ENCODE measurements around the gene TANGO2. TPM values are rescaled to one million over a fixed set of nuclear protein-coding genes. Genes with fewer than 3 reads are reported as not detected.
A peak's percentile ranks its signal among the peaks of the same experiment; 100 is the strongest.

TANGO2 gene
- total and polyA plus RNA-seq, 3 experiments from 2014 or later, result 27.3 to 48.6 (median 28.0) TPM

- ChIA-PET CTCF (no interaction called here), POLR2A (no interaction called here)
- Mint-ChIP-seq H3K4me1 (no peaks in the 10 kb centered on the region), H3K9me3 (peaks cover 0 to 3% (median 2%) of the 10 kb centered on the region in 5 donors), H3K4me3 (peak overlapping the region in 1 of 7 donors; percentile 44), H3K27me3 (peaks cover 2 to 7% of the 10 kb centered on the region in 2 donors), H3K27ac (peak overlapping the region in 1 of 8 donors; percentile 57), H3K36me3 (no peaks in the 10 kb centered on the region)
- no peak overlapping the region for H3K27ac ChIP-seq (ENCODE audit: low read depth, low read length)
- no peak overlapping the region for H3K4me3 ChIP-seq (ENCODE audit: low read length)
- peaks cover 4% of the 10 kb centered on the region for H3K4me1 ChIP-seq (ENCODE audit: insufficient read depth, low read length)
- DNase-seq, result no peak
- H3K27me3 ChIP-seq (ENCODE audit: insufficient read depth, low read length, poor library complexity, severe bottlenecking), result no peaks in the 10 kb centered on the region
- H3K36me3 ChIP-seq (ENCODE audit: insufficient read depth, low read length), result no peaks in the 10 kb centered on the region
- no peaks in the 10 kb centered on the region for H3K9me3 ChIP-seq (ENCODE audit: low read length)
Measured at GRCh38 chr22:19997561-19998231, 23.2 kb upstream of the TANGO2 start.

GRCh38 chr22:19998232-19998951 is 22.5 kb upstream of the TANGO2 start:
- Mint-ChIP-seq H3K9me3 (peaks cover 3 to 9% (median 8%) of the 10 kb centered on the region in 5 donors), H3K4me3 (no peak overlapping the region), H3K27me3 (peaks cover 6 to 7% of the 10 kb centered on the region in 2 donors), H3K4me1 (no peaks in the 10 kb centered on the region), H3K27ac (no peak overlapping the region), H3K36me3 (peaks cover 0 to 4% (median 0%) of the 10 kb centered on the region in 3 donors)
- ChIA-PET CTCF (no interaction called here), POLR2A (no interaction called here)
- Histone ChIP-seq H3K9me3 (ENCODE audit: low read length) (no peaks in the 10 kb centered on the region), H3K27ac (ENCODE audit: low read depth, low read length) (no peak overlapping the region), H3K4me3 (ENCODE audit: low read length) (no peak overlapping the region), H3K27me3 (ENCODE audit: insufficient read depth, low read length, poor library complexity, severe bottlenecking) (no peaks in the 10 kb centered on the region), H3K4me1 (ENCODE audit: insufficient read depth, low read length) (peaks cover 4% of the 10 kb centered on the region), H3K36me3 (ENCODE audit: insufficient read depth, low read length) (no peaks in the 10 kb centered on the region)
- no peak for DNase-seq

GRCh38 chr22:19998991-19999820 is 21.7 kb upstream of the TANGO2 start:
- peaks cover 0 to 12% (median 0%) of the 10 kb centered on the region in 3 donors for H3K36me3 Mint-ChIP-seq
- peak in 1 of 5 donors; percentile 28 for DNase-seq
- H3K36me3 ChIP-seq (ENCODE audit: insufficient read depth, low read length), result no peaks in the 10 kb centered on the region
- peaks cover 1% of the 10 kb centered on the region for H3K9me3 ChIP-seq (ENCODE audit: low read length)
- peaks cover 4 to 6% of the 10 kb centered on the region in 2 donors for H3K27me3 Mint-ChIP-seq
- H3K4me1 ChIP-seq (ENCODE audit: insufficient read depth, low read length), result peaks cover 4% of the 10 kb centered on the region
- peaks cover 3 to 16% (median 13%) of the 10 kb centered on the region in 5 donors for H3K9me3 Mint-ChIP-seq
- CTCF ChIA-PET, result no interaction called here
- H3K27ac Mint-ChIP-seq, result no peak overlapping the region
- POLR2A ChIA-PET, result no interaction called here
- H3K4me1 Mint-ChIP-seq, result no peaks in the 10 kb centered on the region
- no peaks in the 10 kb centered on the region for H3K27me3 ChIP-seq (ENCODE audit: insufficient read depth, low read length, poor library complexity, severe bottlenecking)
- H3K4me3 ChIP-seq (ENCODE audit: low read length), result no peak overlapping the region
- H3K27ac ChIP-seq (ENCODE audit: low read depth, low read length), result no peak overlapping the region
- H3K4me3 Mint-ChIP-seq, result no peak overlapping the region

GRCh38 chr22:20000246-20001081 is 20.4 kb upstream of the TANGO2 start:
- H3K4me3 Mint-ChIP-seq, result no peak overlapping the region
- Histone ChIP-seq H3K4me1 (ENCODE audit: insufficient read depth, low read length) (peaks cover 4% of the 10 kb centered on the region), H3K9me3 (ENCODE audit: low read length) (peaks cover 6% of the 10 kb centered on the region), H3K27me3 (ENCODE audit: insufficient read depth, low read length, poor library complexity, severe bottlenecking) (no peaks in the 10 kb centered on the region), H3K4me3 (ENCODE audit: low read length) (no peak overlapping the region), H3K36me3 (ENCODE audit: insufficient read depth, low read length) (no peaks in the 10 kb centered on the region), H3K27ac (ENCODE audit: low read depth, low read length) (no peak overlapping the region)
- H3K9me3 Mint-ChIP-seq, result peaks cover 3 to 18% (median 15%) of the 10 kb centered on the region in 5 donors
- peak overlapping the region in 1 of 8 donors; percentile 22 for H3K27ac Mint-ChIP-seq
- H3K27me3 Mint-ChIP-seq, result peaks cover 4 to 6% of the 10 kb centered on the region in 2 donors
- no peak for DNase-seq
- ChIA-PET CTCF (no interaction called here), POLR2A (no interaction called here)
- no peaks in the 10 kb centered on the region for H3K4me1 Mint-ChIP-seq
- peaks cover 0 to 17% (median 0%) of the 10 kb centered on the region in 3 donors for H3K36me3 Mint-ChIP-seq

- peak in 1 of 5 donors; percentile 27 for DNase-seq
- Mint-ChIP-seq H3K9me3 (peaks cover 3 to 18% (median 15%) of the 10 kb centered on the region in 5 donors), H3K27me3 (peaks cover 4 to 6% of the 10 kb centered on the region in 2 donors), H3K27ac (no peak overlapping the region), H3K4me1 (no peaks in the 10 kb centered on the region), H3K4me3 (no peak overlapping the region), H3K36me3 (peaks cover 0 to 17% (median 0%) of the 10 kb centered on the region in 3 donors)
- Histone ChIP-seq H3K4me3 (ENCODE audit: low read length) (no peak overlapping the region), H3K27me3 (ENCODE audit: insufficient read depth, low read length, poor library complexity, severe bottlenecking) (no peaks in the 10 kb centered on the region), H3K27ac (ENCODE audit: low read depth, low read length) (no peak overlapping the region), H3K36me3 (ENCODE audit: insufficient read depth, low read length) (no peaks in the 10 kb centered on the region), H3K9me3 (ENCODE audit: low read length) (peaks cover 6% of the 10 kb centered on the region), H3K4me1 (ENCODE audit: insufficient read depth, low read length) (peaks cover 4% of the 10 kb centered on the region)
- ChIA-PET POLR2A (no interaction called here), CTCF (interaction anchor here (1.3 kb wide), 1 partner anchor 10 kb away, joined by 3 read pairs; no protein-coding TSS in a partner anchor)
Measured at GRCh38 chr22:20001082-20001638, 19.8 kb upstream of the TANGO2 start.

GRCh38 chr22:20002128-20002527 is 18.8 kb upstream of the TANGO2 start:
- CTCF ChIA-PET, result interaction anchor here (1.3 kb wide), 1 partner anchor 9 kb away, joined by 3 read pairs; no protein-coding TSS in a partner anchor
- POLR2A ChIA-PET, result interaction anchor here (0.6 kb wide), 1 partner anchor 32 kb away, joined by 3 read pairs; no protein-coding TSS in a partner anchor
- Mint-ChIP-seq H3K4me3 (no peak overlapping the region), H3K9me3 (peaks cover 3 to 18% (median 15%) of the 10 kb centered on the region in 5 donors), H3K27ac (no peak overlapping the region), H3K27me3 (peaks cover 0 to 6% of the 10 kb centered on the region in 2 donors), H3K36me3 (peaks cover 0 to 17% (median 0%) of the 10 kb centered on the region in 3 donors), H3K4me1 (no peaks in the 10 kb centered on the region)
- H3K36me3 ChIP-seq (ENCODE audit: insufficient read depth, low read length), result no peaks in the 10 kb centered on the region
- H3K4me3 ChIP-seq (ENCODE audit: low read length), result no peak overlapping the region
- H3K9me3 ChIP-seq (ENCODE audit: low read length), result peaks cover 6% of the 10 kb centered on the region
- H3K4me1 ChIP-seq (ENCODE audit: insufficient read depth, low read length), result peaks cover 4% of the 10 kb centered on the region
- no peaks in the 10 kb centered on the region for H3K27me3 ChIP-seq (ENCODE audit: insufficient read depth, low read length, poor library complexity, severe bottlenecking)
- DNase-seq, result no peak
- H3K27ac ChIP-seq (ENCODE audit: low read depth, low read length), result peak overlapping the region; percentile 52

GRCh38 chr22:20002636-20003035 is 18.3 kb upstream of the TANGO2 start:
- Mint-ChIP-seq H3K36me3 (peaks cover 0 to 17% (median 0%) of the 10 kb centered on the region in 3 donors), H3K27me3 (peaks cover 0 to 6% of the 10 kb centered on the region in 2 donors), H3K4me1 (no peaks in the 10 kb centered on the region), H3K9me3 (peaks cover 3 to 18% (median 15%) of the 10 kb centered on the region in 5 donors), H3K4me3 (no peak overlapping the region), H3K27ac (no peak overlapping the region)
- Histone ChIP-seq H3K27me3 (ENCODE audit: insufficient read depth, low read length, poor library complexity, severe bottlenecking) (no peaks in the 10 kb centered on the region), H3K4me1 (ENCODE audit: insufficient read depth, low read length) (peaks cover 4% of the 10 kb centered on the region), H3K36me3 (ENCODE audit: insufficient read depth, low read length) (no peaks in the 10 kb centered on the region), H3K27ac (ENCODE audit: low read depth, low read length) (peak overlapping the region; percentile 52), H3K4me3 (ENCODE audit: low read length) (no peak overlapping the region), H3K9me3 (ENCODE audit: low read length) (peaks cover 6% of the 10 kb centered on the region)
- POLR2A ChIA-PET, result no interaction called here
- CTCF ChIA-PET, result no interaction called here
- no peak for DNase-seq

Data from CD8-positive, alpha-beta memory T cell (primary cell).